Measurements from ENCODE around the gene DDC.

DNA sequence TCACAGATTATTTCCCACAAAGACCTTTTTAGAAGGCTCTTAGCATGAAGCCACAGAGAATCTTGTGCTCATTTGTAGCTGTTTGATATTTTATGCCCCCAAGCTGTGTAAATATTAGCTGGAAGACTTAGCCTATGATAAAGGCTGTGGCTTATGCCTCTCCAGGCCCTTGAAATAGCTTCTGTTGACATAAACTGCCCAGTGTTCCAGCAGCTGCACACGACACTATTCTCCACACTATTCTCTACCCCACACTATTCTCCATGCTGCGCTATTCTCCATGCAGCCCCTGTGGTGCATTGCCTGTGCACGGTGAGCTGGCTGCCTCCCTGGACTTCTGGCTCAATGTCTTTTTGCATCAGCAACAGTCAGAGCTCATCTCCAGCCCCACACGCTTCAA, 13.1 kb downstream of the DDC start:
- TF ChIP-seq, protein P1, sequence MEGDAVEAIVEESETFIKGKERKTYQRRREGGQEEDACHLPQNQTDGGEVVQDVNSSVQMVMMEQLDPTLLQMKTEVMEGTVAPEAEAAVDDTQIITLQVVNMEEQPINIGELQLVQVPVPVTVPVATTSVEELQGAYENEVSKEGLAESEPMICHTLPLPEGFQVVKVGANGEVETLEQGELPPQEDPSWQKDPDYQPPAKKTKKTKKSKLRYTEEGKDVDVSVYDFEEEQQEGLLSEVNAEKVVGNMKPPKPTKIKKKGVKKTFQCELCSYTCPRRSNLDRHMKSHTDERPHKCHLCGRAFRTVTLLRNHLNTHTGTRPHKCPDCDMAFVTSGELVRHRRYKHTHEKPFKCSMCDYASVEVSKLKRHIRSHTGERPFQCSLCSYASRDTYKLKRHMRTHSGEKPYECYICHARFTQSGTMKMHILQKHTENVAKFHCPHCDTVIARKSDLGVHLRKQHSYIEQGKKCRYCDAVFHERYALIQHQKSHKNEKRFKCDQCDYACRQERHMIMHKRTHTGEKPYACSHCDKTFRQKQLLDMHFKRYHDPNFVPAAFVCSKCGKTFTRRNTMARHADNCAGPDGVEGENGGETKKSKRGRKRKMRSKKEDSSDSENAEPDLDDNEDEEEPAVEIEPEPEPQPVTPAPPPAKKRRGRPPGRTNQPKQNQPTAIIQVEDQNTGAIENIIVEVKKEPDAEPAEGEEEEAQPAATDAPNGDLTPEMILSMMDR (IDR thresholded peaks at IDR 0.05; ENCODE audit: low read depth, low read length, poor library complexity, severe bottlenecking), result no peak
- TF ChIP-seq EZH2phosphoT487 (IDR thresholded peaks at IDR 0.05; ENCODE audit: borderline replicate concordance, low read length), result no peak
